GM23338 (cell line): ENCODE data around the gene CAMTA1. TPM values are rescaled to one million over a fixed set of nuclear protein-coding genes. Genes with fewer than 3 reads are reported as not detected.

Source experiments
- ATAC-seq: fragments of 200-7000 bp; cut with Tn5 transposase; 3 replicates; pipeline ENCODE4 v1.9.1; 2020
- DNase-seq: peaks from one replicate; pipeline ENCODE4 v3.0.0-alpha.2; 2015; ENCODE audit warnings: low spot score
- H2AFZ ChIP-seq: fragments of 200-600 bp; sonication (generic); 2 replicates; pipeline ENCODE4 v1.8.0; 2016; ENCODE audit warnings: antibody characterized with exemption, mild to moderate bottlenecking, moderate library complexity
- H3F3A ChIP-seq: fragments of 200-600 bp; sonication (generic); replicated peaks from 2 replicates; pipeline ENCODE4 v1.8.0; 2017; ENCODE audit warnings: antibody characterized with exemption, mixed run types, low read depth
- H3K27ac ChIP-seq: fragments of 200-600 bp; sonication (generic); 2 replicates; pipeline ENCODE4 v1.6.1; 2016; ENCODE audit warnings: low read depth
- H3K27me3 ChIP-seq: fragments of 200-600 bp; sonication (generic); 2 replicates; pipeline ENCODE4 v1.8.0; 2016; ENCODE audit warnings: mild to moderate bottlenecking, mixed run types, moderate library complexity; ENCODE audit not compliant: insufficient read depth
- H3K36me3 ChIP-seq: fragments of 200-600 bp; sonication (generic); 2 replicates; pipeline ENCODE4 v1.8.0; 2016; ENCODE audit warnings: mild to moderate bottlenecking; ENCODE audit not compliant: insufficient read depth
- H3K4me1 ChIP-seq: fragments of 200-600 bp; sonication (generic); 2 replicates; pipeline ENCODE4 v1.8.0; 2016; ENCODE audit warnings: mild to moderate bottlenecking, moderate library complexity; ENCODE audit not compliant: insufficient read depth
- H3K4me2 ChIP-seq: fragments of 200-600 bp; sonication (generic); 2 replicates; pipeline ENCODE4 v1.7.1; 2017; ENCODE audit warnings: mixed run types
- H3K4me3 ChIP-seq: fragments of 200-600 bp; sonication (generic); 2 replicates; pipeline ENCODE4 v1.6.1; 2016; ENCODE audit warnings: mixed run types
- H3K79me2 ChIP-seq: fragments of 200-600 bp; sonication (generic); replicated peaks from 2 replicates; pipeline ENCODE4 v1.8.0; 2017; ENCODE audit warnings: mild to moderate bottlenecking; ENCODE audit not compliant: insufficient read depth
- H3K9me2 ChIP-seq: fragments of 200-600 bp; sonication (generic); 2 replicates; pipeline ENCODE4 v1.8.0; 2017; ENCODE audit not compliant: insufficient read depth
- H4K20me1 ChIP-seq: fragments of 200-600 bp; sonication (generic); replicated peaks from 2 replicates; pipeline ENCODE4 v1.8.0; 2017; ENCODE audit warnings: mild to moderate bottlenecking; ENCODE audit not compliant: insufficient read depth
- H3K27ac Mint-ChIP-seq: 2 replicates; pipeline ENCODE4 v1.8.0; 2020; ENCODE audit warnings: inconsistent platforms, mild to moderate bottlenecking, moderate library complexity, mixed read lengths
- H3K27me3 Mint-ChIP-seq: 3 replicates; pipeline ENCODE4 v1.8.0; 2022; ENCODE audit warnings: low read depth, mild to moderate bottlenecking, moderate library complexity, mixed read lengths, inconsistent platforms; ENCODE audit not compliant: insufficient read depth, poor library complexity
- H3K36me3 Mint-ChIP-seq: 3 replicates; pipeline ENCODE4 v1.8.0; 2021; ENCODE audit warnings: low read depth, mild to moderate bottlenecking, inconsistent platforms, moderate library complexity, mixed read lengths
- H3K4me1 Mint-ChIP-seq: 3 replicates; pipeline ENCODE4 v1.8.0; 2020; ENCODE audit warnings: mild to moderate bottlenecking, inconsistent platforms, mixed read lengths
- H3K4me3 Mint-ChIP-seq: 3 replicates; pipeline ENCODE4 v1.8.0; 2021; ENCODE audit warnings: moderate library complexity, mild to moderate bottlenecking, inconsistent platforms, mixed read lengths
- H3K9me3 Mint-ChIP-seq: 3 replicates; pipeline ENCODE4 v1.8.0; 2020; ENCODE audit warnings: moderate library complexity, mild to moderate bottlenecking, inconsistent platforms, mixed read lengths
- CREB1 ChIP-seq: fragments of 250-450 bp; sonication (Bioruptor Pico); IDR thresholded peaks from 2 replicates; pipeline ENCODE4 v1.5.0; 2020; ENCODE audit warnings: low read depth, mild to moderate bottlenecking, moderate library complexity
- EZH2 ChIP-seq: fragments of 200-600 bp; sonication (generic); IDR thresholded peaks from one replicate; pipeline ENCODE4 v1.8.0; 2017; ENCODE audit warnings: antibody characterized with exemption, mild to moderate bottlenecking, low read depth; ENCODE audit not compliant: unreplicated experiment
- EZH2phosphoT487 ChIP-seq: fragments of 200-600 bp; sonication (generic); IDR thresholded peaks from one replicate; pipeline ENCODE4 v1.8.1; 2018; ENCODE audit warnings: antibody characterized with exemption; ENCODE audit not compliant: unreplicated experiment
- JUNB ChIP-seq: IDR thresholded peaks from one replicate; pipeline ENCODE4 v1.6.1; 2016; ENCODE audit warnings: antibody characterized with exemption; ENCODE audit not compliant: unreplicated experiment
- STAT1 ChIP-seq: IDR thresholded peaks from one replicate; pipeline ENCODE4 v1.6.1; 2016; ENCODE audit warnings: antibody characterized with exemption; ENCODE audit not compliant: unreplicated experiment
- ZNF114 ChIP-seq: fragments of 250-450 bp; sonication (Bioruptor Pico); IDR thresholded peaks from 2 replicates; pipeline ENCODE4 v1.5.0; 2020; ENCODE audit warnings: mild to moderate bottlenecking, moderate library complexity
- ZNF331 ChIP-seq: fragments of 250-450 bp; sonication (Bioruptor Pico); IDR thresholded peaks from 2 replicates; pipeline ENCODE4 v1.5.0; 2020; ENCODE audit warnings: low read depth, mild to moderate bottlenecking, moderate library complexity
- polyA plus RNA-seq: library from polyadenylated mRNA; unstranded; fragments of >200 nt; fragmentation: Nextera tagmentation; extraction: Ambion mirVana; gene quantifications from 2 replicates; pipeline ENCODE4 v1.2.1, GENCODE V29; 2016
- total RNA-seq: library from RNA; depleted of rRNA; stranded (reverse); fragments of >200 nt; shearing (Covaris generic); gene quantifications from 2 replicates; pipeline ENCODE4 v1.2.3, GENCODE V29; 2014
- TF ChIP-seq, protein P1 (sequence below): IDR thresholded peaks from 2 replicates; pipeline ENCODE4 v1.6.1; 2016; ENCODE audit warnings: antibody characterized with exemption
- TF ChIP-seq, protein P2 (sequence below): fragments of 250-450 bp; sonication (Bioruptor Pico); IDR thresholded peaks from 2 replicates; pipeline ENCODE4 v1.5.0; 2020; ENCODE audit warnings: mild to moderate bottlenecking, moderate library complexity
- TF ChIP-seq, protein P3 (sequence below): IDR thresholded peaks from one replicate; pipeline ENCODE4 v1.6.1; 2018; ENCODE audit warnings: antibody characterized with exemption; ENCODE audit not compliant: unreplicated experiment

The CAMTA1 gene
- total and polyA plus RNA-seq, 2 experiments from 2014 or later = 115 to 519 TPM

DNA sequence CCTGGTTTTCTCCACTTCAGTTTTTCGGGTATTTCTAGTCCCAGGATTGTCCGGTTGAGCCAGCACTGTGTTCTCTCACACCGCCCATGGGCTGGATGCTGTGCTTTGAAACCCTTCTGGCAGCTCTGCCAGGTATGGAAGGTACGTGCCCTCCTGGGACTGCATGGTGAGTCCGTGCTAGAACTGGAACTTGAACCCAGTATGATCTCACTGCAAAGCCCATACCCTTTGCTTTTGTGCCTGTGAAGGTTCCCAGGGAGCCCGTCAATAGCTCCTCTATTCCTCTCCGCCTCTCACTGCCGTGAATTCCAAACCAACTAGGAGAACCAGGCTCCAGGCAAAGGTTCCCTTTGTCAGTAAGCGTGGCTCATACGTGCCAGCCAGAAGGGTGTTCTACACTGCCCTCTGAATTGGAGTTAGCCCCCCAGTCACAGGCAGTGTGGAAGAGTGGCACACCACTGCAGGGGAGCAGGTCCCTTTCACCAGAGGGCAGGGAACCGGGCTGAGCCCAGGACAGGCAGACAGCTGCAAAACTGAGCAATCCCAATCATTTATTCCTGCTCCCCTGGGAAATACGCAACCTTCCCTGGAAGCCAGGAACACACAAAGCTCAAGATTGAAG lies 310.2 kb downstream of the CAMTA1 start (continued):
- TF ChIP-seq CREB1 (CRISPR knock-in tag) (no peak), EZH2phosphoT487 (no peak), STAT1 (no peak), EZH2 (no peak)
- TF ChIP-seq, protein P1, sequence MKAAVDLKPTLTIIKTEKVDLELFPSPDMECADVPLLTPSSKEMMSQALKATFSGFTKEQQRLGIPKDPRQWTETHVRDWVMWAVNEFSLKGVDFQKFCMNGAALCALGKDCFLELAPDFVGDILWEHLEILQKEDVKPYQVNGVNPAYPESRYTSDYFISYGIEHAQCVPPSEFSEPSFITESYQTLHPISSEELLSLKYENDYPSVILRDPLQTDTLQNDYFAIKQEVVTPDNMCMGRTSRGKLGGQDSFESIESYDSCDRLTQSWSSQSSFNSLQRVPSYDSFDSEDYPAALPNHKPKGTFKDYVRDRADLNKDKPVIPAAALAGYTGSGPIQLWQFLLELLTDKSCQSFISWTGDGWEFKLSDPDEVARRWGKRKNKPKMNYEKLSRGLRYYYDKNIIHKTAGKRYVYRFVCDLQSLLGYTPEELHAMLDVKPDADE = no peak

DNA sequence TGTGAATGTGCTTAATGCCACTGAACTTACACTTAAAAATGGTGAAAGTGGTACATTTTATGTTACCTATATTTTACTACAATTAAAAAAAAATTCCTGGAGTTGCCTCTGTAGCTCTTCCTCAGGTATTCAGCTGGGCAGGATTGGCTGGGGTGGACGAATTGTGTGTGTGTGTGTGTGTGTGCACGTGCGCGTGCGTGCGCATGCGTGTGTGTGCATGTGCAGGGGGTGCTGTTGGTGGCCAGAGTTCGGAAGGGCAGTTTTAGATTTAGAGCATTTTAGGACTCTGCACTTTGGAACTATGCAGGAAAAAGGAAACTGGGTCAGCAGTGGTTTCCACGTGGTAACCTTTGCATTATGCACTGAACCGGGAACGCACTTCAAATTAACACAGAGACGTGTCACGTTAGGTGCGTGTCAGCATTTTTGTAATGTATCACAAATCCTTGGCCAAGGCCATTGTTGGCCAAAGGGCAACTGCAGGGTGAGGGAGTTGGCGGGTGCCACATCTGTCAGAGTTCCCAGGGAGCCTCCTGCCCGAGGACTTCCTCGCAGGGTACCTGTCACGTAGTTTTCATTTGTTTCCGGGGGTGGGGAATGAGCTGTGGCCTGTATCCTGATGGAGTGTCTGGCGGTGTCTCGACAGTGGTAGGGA lies 312.8 kb downstream of the CAMTA1 start:
- H2AFZ ChIP-seq = no peak overlapping the region
- H3K27ac ChIP-seq = no peak overlapping the region
- no peaks in the 10 kb centered on the region for H3K36me3 Mint-ChIP-seq
- H3K4me3 Mint-ChIP-seq = no peak overlapping the region
- H4K20me1 ChIP-seq = no peaks in the 10 kb centered on the region
- H3K4me2 ChIP-seq = no peak overlapping the region
- no peaks in the 10 kb centered on the region for H3K4me1 ChIP-seq
- H3K4me1 Mint-ChIP-seq = peaks cover 11% of the 10 kb centered on the region; the same call in 2 of the 3 replicates
- H3K27me3 Mint-ChIP-seq = peaks cover 5% of the 10 kb centered on the region
- no peaks in the 10 kb centered on the region for H3K9me2 ChIP-seq
- H3K27ac Mint-ChIP-seq = no peak overlapping the region
- H3K9me3 Mint-ChIP-seq = no peaks in the 10 kb centered on the region
- H3F3A ChIP-seq = no peaks in the 10 kb centered on the region
- H3K27me3 ChIP-seq = no peaks in the 10 kb centered on the region
- no peaks in the 10 kb centered on the region for H3K36me3 ChIP-seq
- no peak overlapping the region for H3K4me3 ChIP-seq
- no peak for DNase-seq
- no peaks in the 10 kb centered on the region for H3K79me2 ChIP-seq
- TF ChIP-seq ZNF331 (no peak), ZNF114 (CRISPR knock-in tag) (no peak), JUNB (no peak), CREB1 (CRISPR knock-in tag) (no peak)
- TF ChIP-seq, protein P2, sequence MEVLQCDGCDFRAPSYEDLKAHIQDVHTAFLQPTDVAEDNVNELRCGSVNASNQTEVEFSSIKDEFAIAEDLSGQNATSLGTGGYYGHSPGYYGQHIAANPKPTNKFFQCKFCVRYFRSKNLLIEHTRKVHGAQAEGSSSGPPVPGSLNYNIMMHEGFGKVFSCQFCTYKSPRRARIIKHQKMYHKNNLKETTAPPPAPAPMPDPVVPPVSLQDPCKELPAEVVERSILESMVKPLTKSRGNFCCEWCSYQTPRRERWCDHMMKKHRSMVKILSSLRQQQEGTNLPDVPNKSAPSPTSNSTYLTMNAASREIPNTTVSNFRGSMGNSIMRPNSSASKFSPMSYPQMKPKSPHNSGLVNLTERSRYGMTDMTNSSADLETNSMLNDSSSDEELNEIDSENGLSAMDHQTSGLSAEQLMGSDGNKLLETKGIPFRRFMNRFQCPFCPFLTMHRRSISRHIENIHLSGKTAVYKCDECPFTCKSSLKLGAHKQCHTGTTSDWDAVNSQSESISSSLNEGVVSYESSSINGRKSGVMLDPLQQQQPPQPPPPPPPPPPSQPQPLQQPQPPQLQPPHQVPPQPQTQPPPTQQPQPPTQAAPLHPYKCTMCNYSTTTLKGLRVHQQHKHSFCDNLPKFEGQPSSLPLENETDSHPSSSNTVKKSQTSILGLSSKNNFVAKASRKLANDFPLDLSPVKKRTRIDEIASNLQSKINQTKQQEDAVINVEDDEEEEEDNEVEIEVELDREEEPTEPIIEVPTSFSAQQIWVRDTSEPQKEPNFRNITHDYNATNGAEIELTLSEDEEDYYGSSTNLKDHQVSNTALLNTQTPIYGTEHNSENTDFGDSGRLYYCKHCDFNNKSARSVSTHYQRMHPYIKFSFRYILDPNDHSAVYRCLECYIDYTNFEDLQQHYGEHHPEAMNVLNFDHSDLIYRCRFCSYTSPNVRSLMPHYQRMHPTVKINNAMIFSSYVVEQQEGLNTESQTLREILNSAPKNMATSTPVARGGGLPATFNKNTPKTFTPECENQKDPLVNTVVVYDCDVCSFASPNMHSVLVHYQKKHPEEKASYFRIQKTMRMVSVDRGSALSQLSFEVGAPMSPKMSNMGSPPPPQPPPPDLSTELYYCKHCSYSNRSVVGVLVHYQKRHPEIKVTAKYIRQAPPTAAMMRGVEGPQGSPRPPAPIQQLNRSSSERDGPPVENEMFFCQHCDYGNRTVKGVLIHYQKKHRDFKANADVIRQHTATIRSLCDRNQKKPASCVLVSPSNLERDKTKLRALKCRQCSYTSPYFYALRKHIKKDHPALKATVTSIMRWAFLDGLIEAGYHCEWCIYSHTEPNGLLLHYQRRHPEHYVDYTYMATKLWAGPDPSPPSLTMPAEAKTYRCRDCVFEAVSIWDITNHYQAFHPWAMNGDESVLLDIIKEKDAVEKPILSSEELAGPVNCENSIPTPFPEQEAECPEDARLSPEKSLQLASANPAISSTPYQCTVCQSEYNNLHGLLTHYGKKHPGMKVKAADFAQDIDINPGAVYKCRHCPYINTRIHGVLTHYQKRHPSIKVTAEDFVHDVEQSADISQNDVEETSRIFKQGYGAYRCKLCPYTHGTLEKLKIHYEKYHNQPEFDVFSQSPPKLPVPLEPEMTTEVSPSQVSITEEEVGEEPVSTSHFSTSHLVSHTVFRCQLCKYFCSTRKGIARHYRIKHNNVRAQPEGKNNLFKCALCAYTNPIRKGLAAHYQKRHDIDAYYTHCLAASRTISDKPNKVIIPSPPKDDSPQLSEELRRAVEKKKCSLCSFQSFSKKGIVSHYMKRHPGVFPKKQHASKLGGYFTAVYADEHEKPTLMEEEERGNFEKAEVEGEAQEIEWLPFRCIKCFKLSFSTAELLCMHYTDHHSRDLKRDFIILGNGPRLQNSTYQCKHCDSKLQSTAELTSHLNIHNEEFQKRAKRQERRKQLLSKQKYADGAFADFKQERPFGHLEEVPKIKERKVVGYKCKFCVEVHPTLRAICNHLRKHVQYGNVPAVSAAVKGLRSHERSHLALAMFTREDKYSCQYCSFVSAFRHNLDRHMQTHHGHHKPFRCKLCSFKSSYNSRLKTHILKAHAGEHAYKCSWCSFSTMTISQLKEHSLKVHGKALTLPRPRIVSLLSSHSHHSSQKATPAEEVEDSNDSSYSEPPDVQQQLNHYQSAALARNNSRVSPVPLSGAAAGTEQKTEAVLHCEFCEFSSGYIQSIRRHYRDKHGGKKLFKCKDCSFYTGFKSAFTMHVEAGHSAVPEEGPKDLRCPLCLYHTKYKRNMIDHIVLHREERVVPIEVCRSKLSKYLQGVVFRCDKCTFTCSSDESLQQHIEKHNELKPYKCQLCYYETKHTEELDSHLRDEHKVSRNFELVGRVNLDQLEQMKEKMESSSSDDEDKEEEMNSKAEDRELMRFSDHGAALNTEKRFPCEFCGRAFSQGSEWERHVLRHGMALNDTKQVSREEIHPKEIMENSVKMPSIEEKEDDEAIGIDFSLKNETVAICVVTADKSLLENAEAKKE (CRISPR knock-in tag) = no peak
- TF ChIP-seq, protein P1 = no peak
- TF ChIP-seq, protein P3, sequence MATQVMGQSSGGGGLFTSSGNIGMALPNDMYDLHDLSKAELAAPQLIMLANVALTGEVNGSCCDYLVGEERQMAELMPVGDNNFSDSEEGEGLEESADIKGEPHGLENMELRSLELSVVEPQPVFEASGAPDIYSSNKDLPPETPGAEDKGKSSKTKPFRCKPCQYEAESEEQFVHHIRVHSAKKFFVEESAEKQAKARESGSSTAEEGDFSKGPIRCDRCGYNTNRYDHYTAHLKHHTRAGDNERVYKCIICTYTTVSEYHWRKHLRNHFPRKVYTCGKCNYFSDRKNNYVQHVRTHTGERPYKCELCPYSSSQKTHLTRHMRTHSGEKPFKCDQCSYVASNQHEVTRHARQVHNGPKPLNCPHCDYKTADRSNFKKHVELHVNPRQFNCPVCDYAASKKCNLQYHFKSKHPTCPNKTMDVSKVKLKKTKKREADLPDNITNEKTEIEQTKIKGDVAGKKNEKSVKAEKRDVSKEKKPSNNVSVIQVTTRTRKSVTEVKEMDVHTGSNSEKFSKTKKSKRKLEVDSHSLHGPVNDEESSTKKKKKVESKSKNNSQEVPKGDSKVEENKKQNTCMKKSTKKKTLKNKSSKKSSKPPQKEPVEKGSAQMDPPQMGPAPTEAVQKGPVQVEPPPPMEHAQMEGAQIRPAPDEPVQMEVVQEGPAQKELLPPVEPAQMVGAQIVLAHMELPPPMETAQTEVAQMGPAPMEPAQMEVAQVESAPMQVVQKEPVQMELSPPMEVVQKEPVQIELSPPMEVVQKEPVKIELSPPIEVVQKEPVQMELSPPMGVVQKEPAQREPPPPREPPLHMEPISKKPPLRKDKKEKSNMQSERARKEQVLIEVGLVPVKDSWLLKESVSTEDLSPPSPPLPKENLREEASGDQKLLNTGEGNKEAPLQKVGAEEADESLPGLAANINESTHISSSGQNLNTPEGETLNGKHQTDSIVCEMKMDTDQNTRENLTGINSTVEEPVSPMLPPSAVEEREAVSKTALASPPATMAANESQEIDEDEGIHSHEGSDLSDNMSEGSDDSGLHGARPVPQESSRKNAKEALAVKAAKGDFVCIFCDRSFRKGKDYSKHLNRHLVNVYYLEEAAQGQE = no peak
- ATAC-seq = no peak
